Mucosa of descending colon (tissue), 3 donors: Measurements from ENCODE around the gene CACNG6. TPM values are rescaled to one million over a fixed set of nuclear protein-coding genes. Genes with fewer than 3 reads are reported as not detected.

Experiments used
- ATAC-seq: fragments of 200-7000 bp; cut with Tn5 transposase; one replicate; pipeline ENCODE4 v1.9.1; 2020; ENCODE audit warnings: mild to moderate bottlenecking, moderate library complexity
- DNase-seq, 3 donors: peaks; one replicate each; pipeline ENCODE4 v3.0.0-alpha.2; 2020
- H3K36me3 ChIP-seq: fragments of 200-600 bp; one replicate; pipeline ENCODE4 v1.8.0; 2021; ENCODE audit warnings: low read depth, mild to moderate bottlenecking
- H3K4me1 ChIP-seq: fragments of 200-600 bp; one replicate; pipeline ENCODE4 v1.8.0; 2021; ENCODE audit warnings: low read depth, mild to moderate bottlenecking
- H3K4me3 ChIP-seq: fragments of 200-600 bp; one replicate; pipeline ENCODE4 v1.8.0; 2021; ENCODE audit warnings: mild to moderate bottlenecking
- H3K9me3 ChIP-seq: fragments of 200-600 bp; one replicate; pipeline ENCODE4 v1.8.0; 2021; ENCODE audit warnings: mild to moderate bottlenecking
- intact Hi-C, 2 donors: fragments of 100-400 bp; cut with DNase I in 1 of 2; cut with micrococcal nuclease in 1 of 2; formaldehyde crosslinking; loops; one replicate each; pipeline versions ENCODE4 v1.11.0 to v1.11.1; 2022; cut with DNase I, micrococcal nuclease
- total RNA-seq, 3 donors: library from RNA; stranded (reverse); fragmentation: NEBNext Ultra II Directional in 2 of 3; extraction: Animal tissue kit (Norgen Biotek cat#: 25700) in 2 of 3; gene quantifications; one replicate each; pipeline versions ENCODE4 v1.2.1 to v1.2.4, GENCODE V29; 2021 to 2023
- TF ChIP-seq, protein P1 (sequence below): fragments of 200-600 bp; IDR thresholded peaks from one replicate; pipeline ENCODE4 v1.8.0; 2022; ENCODE audit warnings: antibody characterized with exemption, mild to moderate bottlenecking
- donor health status: DM: no; HTN: no; CAD: no; lungs with moderate emphysema.
- donor health status: DM: no; HTN: no; CAD: no.
- donor health status: DM: no; HTN: yes; CAD: no.

CACNG6 gene
- total RNA-seq, 3 donors from 2014 or later, result not detected

DNA sequence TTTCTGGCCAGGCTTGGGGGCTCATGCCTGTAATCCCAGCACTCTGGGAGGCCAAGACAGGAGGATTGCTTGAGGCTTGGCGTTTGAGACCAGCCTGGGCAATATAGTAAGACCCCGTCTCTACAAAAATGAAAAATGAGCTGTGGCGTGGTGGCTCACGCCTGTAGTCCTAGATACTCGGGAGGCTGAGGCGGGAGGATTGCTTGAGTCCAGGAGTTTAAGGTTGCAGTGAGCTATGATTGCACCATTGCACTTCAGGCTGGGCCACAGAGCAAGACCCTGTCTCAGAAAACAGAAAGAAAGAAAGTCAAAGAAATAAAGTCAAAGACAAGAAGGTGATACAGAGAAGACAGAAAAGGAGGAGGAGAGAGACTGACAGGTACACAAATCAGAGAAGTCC is 2.5 kb upstream of the CACNG6 start:
- Histone ChIP-seq H3K9me3 (no peaks in the 10 kb centered on the region), H3K4me1 (no peaks in the 10 kb centered on the region), H3K36me3 (no peaks in the 10 kb centered on the region), H3K4me3 (no peak overlapping the region)
- ATAC-seq, result no peak
- TF ChIP-seq, protein P1, sequence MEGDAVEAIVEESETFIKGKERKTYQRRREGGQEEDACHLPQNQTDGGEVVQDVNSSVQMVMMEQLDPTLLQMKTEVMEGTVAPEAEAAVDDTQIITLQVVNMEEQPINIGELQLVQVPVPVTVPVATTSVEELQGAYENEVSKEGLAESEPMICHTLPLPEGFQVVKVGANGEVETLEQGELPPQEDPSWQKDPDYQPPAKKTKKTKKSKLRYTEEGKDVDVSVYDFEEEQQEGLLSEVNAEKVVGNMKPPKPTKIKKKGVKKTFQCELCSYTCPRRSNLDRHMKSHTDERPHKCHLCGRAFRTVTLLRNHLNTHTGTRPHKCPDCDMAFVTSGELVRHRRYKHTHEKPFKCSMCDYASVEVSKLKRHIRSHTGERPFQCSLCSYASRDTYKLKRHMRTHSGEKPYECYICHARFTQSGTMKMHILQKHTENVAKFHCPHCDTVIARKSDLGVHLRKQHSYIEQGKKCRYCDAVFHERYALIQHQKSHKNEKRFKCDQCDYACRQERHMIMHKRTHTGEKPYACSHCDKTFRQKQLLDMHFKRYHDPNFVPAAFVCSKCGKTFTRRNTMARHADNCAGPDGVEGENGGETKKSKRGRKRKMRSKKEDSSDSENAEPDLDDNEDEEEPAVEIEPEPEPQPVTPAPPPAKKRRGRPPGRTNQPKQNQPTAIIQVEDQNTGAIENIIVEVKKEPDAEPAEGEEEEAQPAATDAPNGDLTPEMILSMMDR, result no peak
- no peak for DNase-seq
- intact Hi-C loops, result no loop called here

DNA sequence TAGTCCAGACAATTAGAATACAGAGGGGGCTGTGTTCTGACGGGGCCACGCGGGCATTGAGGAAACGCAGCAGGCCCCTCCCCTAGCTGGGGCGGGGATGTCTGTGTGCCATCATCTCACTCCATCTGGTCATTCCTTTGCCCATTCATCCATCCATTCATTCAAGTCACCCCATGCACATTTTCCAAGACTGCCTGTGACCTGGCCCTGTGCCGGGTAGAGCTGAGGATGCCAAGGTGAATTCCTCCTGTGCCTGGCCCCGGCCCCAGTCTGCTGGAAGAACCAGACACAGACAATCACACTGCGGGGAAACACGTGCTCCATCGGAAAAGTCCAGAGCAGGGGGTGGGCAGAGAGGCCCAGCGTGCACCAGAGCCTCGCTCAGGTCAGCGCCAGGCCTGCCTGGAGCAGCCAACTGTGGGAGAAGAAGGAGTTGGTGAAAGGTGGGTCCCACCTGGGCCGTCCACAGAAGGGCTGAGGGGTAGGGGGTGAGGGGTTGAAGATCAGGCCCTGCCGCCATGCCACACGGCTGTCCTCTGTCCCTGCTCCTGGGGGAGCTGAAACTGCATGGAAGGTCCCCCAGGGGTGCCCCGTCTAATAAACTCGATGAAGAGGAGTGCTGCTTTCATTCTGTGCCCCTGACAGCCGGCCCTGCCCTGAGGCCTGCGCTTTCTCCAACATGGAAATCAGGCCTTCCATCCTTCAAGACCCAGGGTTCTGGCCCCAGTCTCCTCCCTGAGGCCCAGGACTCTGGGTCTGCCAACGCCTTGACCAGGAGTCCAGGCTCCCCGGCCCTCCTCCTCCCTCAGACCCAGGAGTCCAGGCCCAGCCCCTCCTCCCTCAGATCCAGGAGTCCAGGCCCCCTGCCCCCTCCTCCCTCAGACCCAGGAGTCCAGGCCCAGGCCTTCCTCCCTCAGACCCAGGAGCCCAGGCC is 1.6 kb upstream of the CACNG6 start:
- H3K36me3 ChIP-seq, result no peaks in the 10 kb centered on the region
- H3K4me1 ChIP-seq, result no peaks in the 10 kb centered on the region
- H3K4me3 ChIP-seq, result no peak overlapping the region
- TF ChIP-seq, protein P1, result no peak
- intact Hi-C loops, result no loop called here
- DNase-seq (no peak), ATAC-seq (no peak)
- H3K9me3 ChIP-seq, result no peaks in the 10 kb centered on the region

DNA sequence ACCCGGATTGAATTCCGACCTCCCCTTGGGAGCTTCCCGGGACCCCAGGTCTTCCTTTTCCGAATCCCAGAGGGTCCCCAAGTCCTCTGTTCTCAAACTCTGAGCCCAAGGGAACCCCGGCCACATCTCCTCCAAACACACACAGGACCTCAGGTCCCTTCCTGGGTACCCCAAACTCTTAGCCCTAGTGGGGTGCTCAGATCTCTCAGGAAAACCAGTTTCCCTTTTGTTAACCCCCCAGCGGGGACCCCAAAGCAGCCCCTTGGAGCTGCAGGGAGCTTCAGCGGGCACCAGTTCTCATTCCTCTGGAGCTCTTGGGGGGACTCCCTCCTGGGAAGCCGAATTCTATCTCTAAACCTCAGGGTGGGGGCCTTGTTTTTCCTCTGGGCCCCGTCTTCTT is 774 bp downstream of the CACNG6 start:
- no peak for DNase-seq
- Histone ChIP-seq H3K4me3 (no peak overlapping the region), H3K9me3 (no peaks in the 10 kb centered on the region), H3K4me1 (no peaks in the 10 kb centered on the region), H3K36me3 (no peaks in the 10 kb centered on the region)
- intact Hi-C loops, result no loop called here
- no peak for ATAC-seq
- TF ChIP-seq, protein P1, result no peak

DNA sequence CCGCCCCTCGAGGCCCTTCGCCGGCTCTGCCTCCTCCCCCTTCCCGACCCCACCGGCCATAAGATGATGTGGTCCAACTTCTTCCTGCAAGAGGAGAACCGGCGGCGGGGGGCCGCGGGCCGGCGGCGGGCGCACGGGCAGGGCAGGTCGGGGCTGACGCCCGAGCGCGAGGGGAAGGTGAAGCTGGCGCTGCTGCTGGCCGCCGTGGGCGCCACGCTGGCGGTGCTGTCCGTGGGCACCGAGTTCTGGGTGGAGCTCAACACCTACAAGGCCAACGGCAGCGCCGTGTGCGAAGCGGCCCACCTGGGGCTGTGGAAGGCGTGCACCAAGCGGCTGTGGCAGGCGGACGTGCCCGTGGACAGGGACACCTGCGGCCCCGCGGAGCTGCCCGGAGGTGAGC is 1.4 kb downstream of the CACNG6 start:
- intact Hi-C loops, result no loop called here
- H3K9me3 ChIP-seq, result no peaks in the 10 kb centered on the region
- no peak for DNase-seq
- no peak for ATAC-seq
- TF ChIP-seq, protein P1, result no peak
- no peak overlapping the region for H3K4me3 ChIP-seq
- no peaks in the 10 kb centered on the region for H3K4me1 ChIP-seq
- H3K36me3 ChIP-seq, result no peaks in the 10 kb centered on the region

DNA sequence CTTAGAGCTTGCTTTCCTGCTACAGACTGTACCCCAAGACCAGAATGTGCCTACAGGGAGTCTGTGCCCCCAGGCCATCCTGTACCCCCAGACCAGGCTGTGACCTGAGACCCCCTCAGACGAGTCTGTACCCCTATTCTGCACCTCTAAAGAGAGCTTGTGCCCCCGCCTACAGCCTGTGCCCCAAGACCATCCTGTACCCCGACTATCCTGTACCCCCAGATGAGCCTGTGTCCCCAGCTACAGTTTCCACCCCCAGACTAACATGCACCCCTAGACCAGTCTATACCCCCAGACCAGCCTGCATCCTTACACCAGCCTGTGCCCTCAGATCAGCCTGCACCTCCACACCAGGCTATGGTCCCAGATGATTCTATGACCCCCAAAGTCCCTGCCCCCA is 2.0 kb downstream of the CACNG6 start:
- no peaks in the 10 kb centered on the region for H3K4me1 ChIP-seq
- no peaks in the 10 kb centered on the region for H3K36me3 ChIP-seq
- H3K9me3 ChIP-seq, result no peaks in the 10 kb centered on the region
- DNase-seq (no peak), ATAC-seq (no peak)
- no peak overlapping the region for H3K4me3 ChIP-seq
- TF ChIP-seq, protein P1, result no peak
- intact Hi-C loops, result no loop called here
